Lower leg skin (tissue), 4 donors: ENCODE measurements around the gene VPS4B. TPM values are rescaled to one million over a fixed set of nuclear protein-coding genes. Genes with fewer than 3 reads are reported as not detected.

Source experiments
- DNase-seq, 2 donors: peaks; one replicate each; pipeline ENCODE4 v3.0.0-alpha.2; 2019; ENCODE audit warnings: low spot score in 2 of 2
- H3K4me3 ChIP-seq: fragments of 200-600 bp; sonication (generic); 2 replicates; pipeline ENCODE4 v1.5.1; 2017; ENCODE audit warnings: mild to moderate bottlenecking, low read depth; ENCODE audit not compliant: poor library complexity, severe bottlenecking
- POLR2A ChIP-seq, 2 donors: fragments of 450-650 bp; IDR thresholded peaks; one replicate each; pipeline ENCODE4 v1.6.1; 2016 to 2017; ENCODE audit warnings: antibody characterized with exemption in 2 of 2, mild to moderate bottlenecking in 1 of 2, moderate library complexity in 1 of 2
- WGBS, 2 donors: methylation state at CpG; one replicate each; pipeline ENCODE4 v1.1.5; 2018; 5-methylcytosine and 5-hydroxymethylcytosine counted together
- intact Hi-C: fragments of 100-400 bp; cut with DNase I; formaldehyde crosslinking; loops from one replicate; pipeline ENCODE4 v1.15.0; 2023; ENCODE audit warnings: low total_unique reads
- total RNA-seq, 4 donors: library from RNA; depleted of rRNA; stranded (reverse); fragments of >200 nt; gene quantifications; one replicate each; pipeline ENCODE4 v1.1.0, GENCODE V29; 2016
- TF ChIP-seq, protein P1 (sequence below), 3 donors: fragments of 450-650 bp; IDR thresholded peaks; one replicate each; pipeline ENCODE4 v1.5.1; 2016; ENCODE audit warnings: antibody characterized with exemption in 3 of 3, mild to moderate bottlenecking in 3 of 3, moderate library complexity in 2 of 3

Gene VPS4B
- total RNA-seq, 4 donors from 2014 or later: 43.6 to 59.6 (median 52.4) TPM

DNA sequence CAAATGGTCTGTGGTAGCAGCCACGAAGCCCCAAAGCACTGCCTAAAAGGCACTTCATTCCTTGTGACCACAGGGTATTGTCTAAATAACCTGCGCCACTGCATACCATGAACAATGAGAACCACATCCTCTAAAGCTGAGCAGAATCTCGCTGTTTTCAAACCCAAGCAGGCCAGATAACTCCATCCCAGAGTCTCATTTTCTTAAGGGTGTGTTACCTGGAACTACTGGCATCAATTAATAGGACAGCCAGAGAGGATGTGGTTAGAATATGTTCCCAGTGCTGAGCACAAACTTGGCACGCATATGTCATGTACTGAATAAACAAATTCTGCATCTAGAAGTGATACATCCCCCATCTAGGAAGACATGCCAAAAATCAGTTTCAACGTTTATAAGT, 13.0 kb downstream of the VPS4B start:
- no peak for DNase-seq
- WGBS, 2 donors: 69% methylated on average over 5 of the region's 5 CpGs

DNA sequence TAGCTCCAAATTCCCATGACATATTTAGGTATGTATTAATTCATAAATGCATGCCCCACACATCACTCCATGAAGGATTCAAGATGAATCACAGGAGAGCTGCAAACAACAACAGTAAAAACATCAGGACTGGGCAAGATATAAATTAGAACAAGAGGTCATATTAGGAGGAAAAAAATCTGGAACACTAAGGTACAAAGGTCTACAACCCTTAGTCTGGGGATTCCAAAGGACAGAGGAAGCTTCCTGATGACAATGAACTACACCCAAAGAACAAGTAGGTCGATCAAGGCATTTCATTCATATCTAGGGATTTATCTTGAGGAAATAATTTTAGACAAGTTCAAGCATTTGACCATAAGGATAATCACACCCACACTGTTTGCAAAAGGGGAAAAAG, 14.5 kb downstream of the VPS4B start:
- H3K4me3 ChIP-seq: no peak overlapping the region
- no peak for TF ChIP-seq POLR2A (IDR thresholded peaks at IDR 0.05)
- TF ChIP-seq, protein P1, sequence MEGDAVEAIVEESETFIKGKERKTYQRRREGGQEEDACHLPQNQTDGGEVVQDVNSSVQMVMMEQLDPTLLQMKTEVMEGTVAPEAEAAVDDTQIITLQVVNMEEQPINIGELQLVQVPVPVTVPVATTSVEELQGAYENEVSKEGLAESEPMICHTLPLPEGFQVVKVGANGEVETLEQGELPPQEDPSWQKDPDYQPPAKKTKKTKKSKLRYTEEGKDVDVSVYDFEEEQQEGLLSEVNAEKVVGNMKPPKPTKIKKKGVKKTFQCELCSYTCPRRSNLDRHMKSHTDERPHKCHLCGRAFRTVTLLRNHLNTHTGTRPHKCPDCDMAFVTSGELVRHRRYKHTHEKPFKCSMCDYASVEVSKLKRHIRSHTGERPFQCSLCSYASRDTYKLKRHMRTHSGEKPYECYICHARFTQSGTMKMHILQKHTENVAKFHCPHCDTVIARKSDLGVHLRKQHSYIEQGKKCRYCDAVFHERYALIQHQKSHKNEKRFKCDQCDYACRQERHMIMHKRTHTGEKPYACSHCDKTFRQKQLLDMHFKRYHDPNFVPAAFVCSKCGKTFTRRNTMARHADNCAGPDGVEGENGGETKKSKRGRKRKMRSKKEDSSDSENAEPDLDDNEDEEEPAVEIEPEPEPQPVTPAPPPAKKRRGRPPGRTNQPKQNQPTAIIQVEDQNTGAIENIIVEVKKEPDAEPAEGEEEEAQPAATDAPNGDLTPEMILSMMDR (IDR thresholded peaks at IDR 0.05): no peak
- no peak for DNase-seq
- intact Hi-C loops: no loop called here
- WGBS, 2 donors: 50 to 55% methylated on average over 1 of the region's 1 CpG

More for the DNA sequence above, 13.0 kb downstream of the VPS4B start:
- intact Hi-C loops: no loop called here
- H3K4me3 ChIP-seq: no peak overlapping the region
- TF ChIP-seq POLR2A (IDR thresholded peaks at IDR 0.05): no peak
- TF ChIP-seq, protein P1 (IDR thresholded peaks at IDR 0.05): no peak

DNA sequence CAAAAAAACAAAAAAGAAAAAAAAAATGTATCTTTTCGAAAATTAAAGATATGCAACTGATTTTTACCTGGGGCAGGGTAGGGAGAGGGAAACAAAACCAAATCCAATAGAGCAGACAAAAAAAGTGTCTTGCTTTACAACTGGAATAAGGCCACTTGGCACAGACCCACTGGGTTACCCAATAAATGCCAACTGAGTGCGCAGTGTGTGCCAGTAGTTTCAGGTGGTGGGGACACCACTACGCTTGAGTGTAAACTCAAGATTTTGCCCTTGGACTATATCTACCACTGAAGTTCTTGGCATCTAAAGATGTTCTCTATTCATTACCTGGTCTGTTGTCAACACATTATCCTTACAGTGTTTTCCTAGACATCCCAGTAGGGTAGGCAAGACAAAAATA, 16.3 kb downstream of the VPS4B start:
- intact Hi-C loops: no loop called here
- TF ChIP-seq, protein P1 (IDR thresholded peaks at IDR 0.05): no peak
- H3K4me3 ChIP-seq: no peak overlapping the region
- DNase-seq: no peak
- 52 to 68% methylated on average over 3 of the region's 3 CpGs for WGBS, 2 donors

DNA sequence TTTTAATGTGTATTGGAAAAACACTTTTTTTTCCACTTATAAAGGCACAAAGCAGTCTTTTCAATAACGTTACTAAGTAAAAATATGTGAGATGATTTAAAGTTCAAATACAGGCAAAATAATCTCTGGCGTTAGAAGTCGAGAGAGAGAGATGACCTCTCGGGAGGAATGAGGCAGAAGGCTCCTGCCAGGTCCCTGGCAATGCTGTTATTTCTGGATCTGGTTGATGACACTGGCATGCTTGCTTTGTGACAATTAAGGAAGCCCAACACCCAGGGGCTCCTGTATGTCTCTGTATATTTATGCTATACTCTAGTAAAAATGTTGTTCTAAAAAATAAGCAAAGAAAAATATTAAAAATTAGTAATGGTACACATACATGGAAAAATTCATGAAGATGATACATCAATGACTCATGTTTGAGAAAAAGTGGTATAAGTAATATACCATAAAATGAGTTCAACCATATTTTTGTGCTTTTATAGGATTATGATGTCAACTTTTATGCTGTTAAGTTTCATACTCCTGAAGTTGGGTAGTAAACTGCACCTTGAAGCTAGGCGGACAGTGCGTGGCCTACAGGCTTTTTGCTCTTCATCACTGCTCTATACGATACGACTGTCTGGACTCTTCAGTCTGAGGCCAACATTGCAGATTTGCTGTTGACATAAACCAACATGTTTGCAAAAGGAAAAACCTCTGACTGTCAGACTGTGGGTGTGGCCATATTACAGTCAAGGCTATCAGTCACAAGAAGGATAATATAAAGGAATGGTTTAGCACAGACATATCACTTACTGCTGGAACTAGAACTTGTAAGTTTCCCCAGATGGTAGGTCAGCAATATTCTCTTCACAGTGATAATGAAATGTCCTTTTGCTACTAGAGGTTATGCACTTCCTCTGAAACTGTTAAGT, 19.8 kb downstream of the VPS4B start:
- no peak for DNase-seq
- TF ChIP-seq, protein P1 (IDR thresholded peaks at IDR 0.05): no peak
- intact Hi-C loops: no loop called here
- H3K4me3 ChIP-seq: no peak overlapping the region
- WGBS, 2 donors: 89 to 93% methylated on average over 8 of the region's 8 CpGs

DNA sequence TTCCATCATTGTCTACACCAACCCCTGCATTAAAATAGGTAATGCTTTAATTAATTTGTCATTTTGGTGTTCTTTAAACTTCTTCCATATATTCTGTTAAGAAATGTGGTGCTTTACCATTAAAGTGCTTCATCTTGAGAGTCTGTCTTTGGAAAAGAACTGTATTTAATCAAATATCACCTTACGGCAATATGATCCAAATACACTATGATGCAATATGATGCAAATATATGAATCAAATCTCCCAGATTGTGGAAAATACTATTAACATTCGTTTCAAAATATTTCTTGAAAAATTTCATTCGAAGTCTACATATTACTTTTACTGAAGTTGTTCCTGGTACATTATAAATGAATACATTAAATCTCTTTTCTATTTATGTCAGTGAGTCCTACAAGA, 23.0 kb downstream of the VPS4B start:
- DNase-seq: no peak
- 92 to 95% methylated on average over 3 of the region's 3 CpGs for WGBS, 2 donors
- intact Hi-C loops: no loop called here
- no peak overlapping the region for H3K4me3 ChIP-seq
- TF ChIP-seq, protein P1 (IDR thresholded peaks at IDR 0.05): no peak
- no peak for TF ChIP-seq POLR2A (IDR thresholded peaks at IDR 0.05)
